Activated T-helper 1 cell treated with anti-CD3 and anti-CD28 coated beads, Interleukin-2, amount 50 U/mL, for 16 hours (primary cell): ENCODE results near the gene CPLANE1.

ENCODE experiments used
- DNase-seq, 2 donors: peaks; one replicate each; pipeline ENCODE4 v3.0.0-alpha.2; 2020; ENCODE audit warnings: low read depth in 1 of 2, low spot score in 1 of 2

The CPLANE1 gene

GRCh38 chr5:37071901-37072581 lies 177.1 kb downstream of the CPLANE1 start:
- DNase-seq, result no peak

DNA sequence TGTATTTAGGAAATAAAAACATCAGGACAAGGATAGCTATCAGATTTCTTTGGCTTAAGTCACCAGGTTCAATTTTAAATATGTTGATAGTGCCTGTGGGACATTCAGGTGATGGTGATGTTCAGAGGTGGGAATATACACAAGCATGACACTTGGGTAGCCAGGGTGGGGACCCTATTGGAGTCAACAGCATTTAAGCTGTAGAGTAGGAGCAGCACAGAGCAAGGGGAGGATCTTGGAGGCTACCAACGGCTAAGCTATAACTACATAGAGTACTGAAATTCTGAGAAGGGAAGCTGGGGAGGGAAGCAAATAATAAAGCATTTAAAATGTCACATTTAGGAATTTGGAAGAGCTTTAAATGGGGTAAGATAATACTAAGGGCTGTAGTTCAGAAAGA lies 177.7 kb downstream of the CPLANE1 start:
- no peak for DNase-seq

GRCh38 chr5:37064442-37064841 lies 184.7 kb downstream of the CPLANE1 start:
- no peak for DNase-seq

DNA sequence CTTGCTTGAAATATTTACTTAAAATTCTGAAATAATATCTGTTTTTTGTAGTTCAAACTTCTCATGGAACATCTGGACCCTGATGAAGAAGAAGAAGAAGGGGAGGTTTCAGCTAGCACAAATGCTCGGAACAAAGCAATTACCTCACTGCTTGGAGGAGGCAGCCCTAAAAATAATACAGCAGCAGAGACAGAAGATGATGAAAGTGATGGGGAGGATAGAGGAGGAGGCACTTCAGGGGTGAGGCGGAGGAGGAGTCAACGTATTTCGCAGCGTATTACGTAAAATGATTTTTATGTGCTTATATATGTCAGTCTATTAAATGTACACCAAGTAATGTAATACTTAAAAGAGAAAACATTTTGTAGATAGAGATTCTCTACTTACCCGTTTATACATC lies 185.4 kb downstream of the CPLANE1 start:
- DNase-seq, result no peak

DNA sequence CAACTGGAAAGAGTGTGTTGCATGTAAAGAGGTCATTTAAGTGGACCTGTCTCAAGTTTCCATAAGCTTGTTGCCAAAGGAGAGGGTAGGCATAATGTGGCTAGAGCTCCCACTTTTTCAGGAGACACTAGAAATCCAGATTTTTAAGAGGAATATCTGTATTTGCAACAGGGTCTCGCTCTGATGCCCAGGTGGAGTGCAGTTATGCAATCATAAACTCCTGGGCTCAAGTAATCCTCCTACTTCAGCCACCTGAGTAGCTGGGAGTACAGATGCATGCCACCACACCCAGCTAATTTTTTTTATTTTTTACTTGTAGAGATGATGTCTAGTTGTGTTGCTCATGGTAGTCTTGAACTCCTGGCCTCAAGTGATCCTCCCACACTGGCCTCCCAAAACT lies 189.1 kb downstream of the CPLANE1 start:
- no peak for DNase-seq

GRCh38 chr5:37056762-37057161 lies 192.4 kb downstream of the CPLANE1 start:
- no peak for DNase-seq
